ENCODE results near the gene SLC15A3. TPM values are rescaled to one million over a fixed set of nuclear protein-coding genes. Genes with fewer than 3 reads are reported as not detected.
A peak's percentile ranks its signal among the peaks of the same experiment; 100 is the strongest.

SLC15A3 gene
- total RNA-seq (10 to 100 TPM in 2 of 6 donors, 1 to 10 TPM in 4; 2.0 to 25.3 (median 4.5) TPM), polyA plus RNA-seq (1 to 10 TPM; 5.8 to 7.7 TPM)

- FAIRE-seq, result no peak
- H3K4me1 ChIP-seq, result no peaks in the 10 kb centered on the region
- H3K9me3 ChIP-seq, result no peaks in the 10 kb centered on the region
- peak in 2 of 6 donors; percentile 54 to 75 for DNase-seq
- peak in 3 of 4 donors; percentile 67 to 80 (median 76) for ATAC-seq
- H3K36me3 ChIP-seq, result no peaks in the 10 kb centered on the region
- no peaks in the 10 kb centered on the region for H3K27me3 ChIP-seq
- H3K27ac ChIP-seq, result peak within 1 kb of the TSS in 2 of 4 donors; percentile 64 to 81
- no peak for TF ChIP-seq CTCF (IDR thresholded peaks at IDR 0.05)
- H3K4me3 ChIP-seq, result peak within 1 kb of the TSS in 2 of 4 donors; percentile 20 to 42
- WGBS, 2 donors, result 61 to 62% methylated on average over 23 of the region's 23 CpGs
- intact Hi-C loops (cut with DNase I), result no loop called here
Observed at GRCh38 chr11:60951904-60952741, at the start of gene SLC15A3. TSS of gene SLC15A3 (minus strand) at chr11:60952176. CDS start at chr11:60951551, 625 bp downstream.

- intact Hi-C loops (cut with DNase I), result no loop called here
- no peak for TF ChIP-seq CTCF (IDR thresholded peaks at IDR 0.05)
- Histone ChIP-seq H3K9me3 (no peaks in the 10 kb centered on the region), H3K4me3 (no peak overlapping the region), H3K4me1 (peaks cover 12 to 17% (median 13%) of the 10 kb centered on the region in 3 donors), H3K36me3 (no peaks in the 10 kb centered on the region), H3K27me3 (no peaks in the 10 kb centered on the region), H3K27ac (no peak overlapping the region)
- no peak for ATAC-seq
- DNase-seq, result no peak
- WGBS, 2 donors, result 70 to 73% methylated on average over 11 of the region's 11 CpGs
- no peak for FAIRE-seq
Observed at GRCh38 chr11:61000426-61000825, 48.5 kb upstream of the SLC15A3 start.

GRCh38 chr11:60996381-60997138, 44.6 kb upstream of the SLC15A3 start:
- DNase-seq (peak; percentile 80 to 93 (median 88)), FAIRE-seq (no peak), ATAC-seq (peak; percentile 95 to 98 (median 97))
- H3K9me3 ChIP-seq, result no peaks in the 10 kb centered on the region
- H3K27ac ChIP-seq, result peak overlapping the region in 3 of 4 donors; percentile 10 to 71 (median 67)
- WGBS, 2 donors, result 14 to 16% methylated on average over 13 of the region's 13 CpGs
- intact Hi-C loops (cut with DNase I), result no loop called here
- H3K4me1 ChIP-seq, result peaks cover 12 to 20% (median 19%) of the 10 kb centered on the region in 3 donors
- no peak overlapping the region for H3K4me3 ChIP-seq
- H3K27me3 ChIP-seq, result no peaks in the 10 kb centered on the region
- no peaks in the 10 kb centered on the region for H3K36me3 ChIP-seq
- TF ChIP-seq CTCF (IDR thresholded peaks at IDR 0.05), result no peak

GRCh38 chr11:60995798-60996197, 43.8 kb upstream of the SLC15A3 start:
- DNase-seq (no peak), ATAC-seq (peak in 1 of 4 donors; percentile 15), FAIRE-seq (no peak)
- peaks cover 12 to 20% (median 19%) of the 10 kb centered on the region in 3 donors for H3K4me1 ChIP-seq
- WGBS, 2 donors, result 54 to 66% methylated on average over 7 of the region's 7 CpGs
- no peaks in the 10 kb centered on the region for H3K9me3 ChIP-seq
- intact Hi-C loops (cut with DNase I), result no loop called here
- no peak overlapping the region for H3K4me3 ChIP-seq
- H3K27ac ChIP-seq, result peak overlapping the region in 2 of 4 donors; percentile 67 to 71
- no peaks in the 10 kb centered on the region for H3K27me3 ChIP-seq
- no peak for TF ChIP-seq CTCF (IDR thresholded peaks at IDR 0.05)
- H3K36me3 ChIP-seq, result no peaks in the 10 kb centered on the region
